Measurements from ENCODE around the gene NAA20. TPM values are rescaled to one million over a fixed set of nuclear protein-coding genes. Genes with fewer than 3 reads are reported as not detected.
"Not testable (repeated sequence)": the region's sequence is repeated elsewhere in the genome, so short reads cannot be mapped to it uniquely, and the experiment has no call there.

Gene NAA20
- total RNA-seq, 2 donors from 2014 or later, result 33.9 to 48.5 TPM

DNA sequence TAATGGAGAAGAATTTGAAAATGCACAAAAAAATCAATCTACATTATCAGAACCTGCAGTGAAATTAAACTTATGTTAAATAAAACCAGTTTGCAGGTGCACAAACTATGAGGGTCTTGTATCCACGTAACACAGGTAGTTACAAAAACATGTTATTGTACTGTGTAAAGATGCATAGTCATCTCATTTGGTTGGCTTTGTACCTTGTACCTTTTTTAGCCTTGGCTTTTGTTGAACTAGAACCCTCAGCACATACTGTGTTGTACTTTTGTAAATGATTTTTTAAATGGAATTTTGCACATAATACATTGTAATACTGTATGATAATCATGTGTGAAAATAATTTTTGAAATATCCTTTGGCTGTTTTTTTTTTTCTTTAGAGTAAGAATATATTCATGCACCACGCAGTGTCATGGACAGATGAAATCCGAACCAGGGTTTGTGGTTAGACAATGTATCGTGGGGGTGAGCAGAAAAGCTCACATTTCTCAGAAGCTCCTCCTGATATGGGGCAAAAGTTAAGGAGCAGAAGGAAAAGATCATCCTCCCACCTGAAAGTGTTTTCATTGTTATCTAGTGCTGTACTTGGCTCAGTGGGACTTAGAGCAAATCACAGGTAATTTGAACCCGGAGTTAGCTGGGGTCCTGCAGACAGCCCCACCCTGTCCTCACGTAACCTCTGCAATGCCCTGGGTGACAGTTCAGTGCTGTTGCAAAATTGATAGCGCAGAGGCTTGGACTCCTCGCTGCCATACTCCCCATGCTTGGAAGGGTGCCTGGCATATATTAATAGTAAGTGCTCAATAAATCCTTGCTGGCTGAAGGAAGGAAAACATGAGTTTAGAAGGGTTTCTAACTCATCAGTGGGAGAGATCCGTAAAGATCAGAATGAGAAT lies 14.8 kb upstream of the NAA20 start:
- H3K9me3 ChIP-seq, result no peaks in the 10 kb centered on the region
- no peaks in the 10 kb centered on the region for H3K36me3 ChIP-seq
- DNase-seq (ENCODE audit: low spot score), result no peak
- intact Hi-C loops (cut with DNase I), result loop anchor here (5.0 kb wide), 1 partner anchor 290 kb away; no protein-coding TSS in a partner anchor
- no peak overlapping the region for H3K27ac ChIP-seq
- 59% methylated on average over 9 of the region's 9 CpGs for WGBS
- no peaks in the 10 kb centered on the region for H3K27me3 ChIP-seq (replicated peaks; ENCODE audit: insufficient read depth)
- H3K4me3 ChIP-seq, result no peak overlapping the region
- peaks cover 6% of the 10 kb centered on the region for H3K4me1 ChIP-seq (replicated peaks)
- no peak for TF ChIP-seq POLR2A (IDR thresholded peaks at IDR 0.05)
- no peak for TF ChIP-seq POLR2AphosphoS5 (IDR thresholded peaks at IDR 0.05)

DNA sequence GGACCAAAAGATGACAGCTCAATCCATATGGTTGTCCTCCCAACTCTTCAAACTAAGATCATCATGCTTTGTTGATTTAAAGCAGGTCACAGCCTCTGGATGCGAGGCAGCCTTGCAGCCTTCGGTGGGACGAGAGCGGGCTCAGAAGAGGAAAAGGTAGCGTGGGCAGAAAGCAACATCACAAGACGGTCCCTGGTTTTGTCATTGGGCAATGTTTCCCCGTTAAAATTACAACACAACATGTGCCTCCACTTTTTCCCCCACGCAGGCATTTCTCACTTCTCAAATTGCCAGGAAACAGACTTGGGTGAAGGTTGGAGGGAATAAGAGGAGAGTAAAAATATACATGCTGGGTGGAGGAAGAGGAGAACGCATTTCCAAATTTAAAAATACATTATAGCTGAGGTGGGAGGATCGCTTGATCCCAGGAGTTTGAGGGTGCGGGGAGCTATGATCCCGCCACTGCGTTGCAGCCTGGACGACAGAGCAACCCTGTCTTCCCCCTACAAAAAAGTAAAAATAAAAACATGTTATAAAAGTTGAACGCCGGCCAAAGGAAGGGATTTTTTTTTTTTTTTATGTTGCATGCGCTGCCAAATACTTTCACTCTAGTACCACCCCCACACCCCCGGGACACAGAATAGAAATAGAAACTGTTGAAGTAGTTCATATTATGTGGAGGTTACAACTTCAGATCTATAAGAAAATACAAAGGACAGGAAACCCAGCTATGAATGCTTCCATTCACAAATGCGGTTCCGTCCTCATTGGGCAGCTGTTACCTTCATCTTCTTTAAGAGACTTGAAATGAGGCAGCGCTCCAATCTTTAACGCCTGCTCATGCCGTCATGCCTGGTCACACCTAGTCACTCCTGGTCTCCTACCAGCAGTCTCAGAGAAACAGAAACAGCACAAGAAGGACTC lies 13.9 kb upstream of the NAA20 start:
- H3K4me1 ChIP-seq (replicated peaks), result peaks cover 6% of the 10 kb centered on the region
- intact Hi-C loops (cut with DNase I), result loop anchor here (5.0 kb wide), 1 partner anchor 291 kb away; no protein-coding TSS in a partner anchor
- 36% methylated on average over 23 of the region's 23 CpGs for WGBS
- no peaks in the 10 kb centered on the region for H3K9me3 ChIP-seq
- no peaks in the 10 kb centered on the region for H3K36me3 ChIP-seq
- H3K4me3 ChIP-seq, result no peak overlapping the region
- peak; percentile 24 for DNase-seq (ENCODE audit: low spot score)
- H3K27me3 ChIP-seq (replicated peaks; ENCODE audit: insufficient read depth), result no peaks in the 10 kb centered on the region
- TF ChIP-seq POLR2AphosphoS5 (IDR thresholded peaks at IDR 0.05) (no peak), POLR2A (IDR thresholded peaks at IDR 0.05) (no peak)
- TF ChIP-seq, protein P1, sequence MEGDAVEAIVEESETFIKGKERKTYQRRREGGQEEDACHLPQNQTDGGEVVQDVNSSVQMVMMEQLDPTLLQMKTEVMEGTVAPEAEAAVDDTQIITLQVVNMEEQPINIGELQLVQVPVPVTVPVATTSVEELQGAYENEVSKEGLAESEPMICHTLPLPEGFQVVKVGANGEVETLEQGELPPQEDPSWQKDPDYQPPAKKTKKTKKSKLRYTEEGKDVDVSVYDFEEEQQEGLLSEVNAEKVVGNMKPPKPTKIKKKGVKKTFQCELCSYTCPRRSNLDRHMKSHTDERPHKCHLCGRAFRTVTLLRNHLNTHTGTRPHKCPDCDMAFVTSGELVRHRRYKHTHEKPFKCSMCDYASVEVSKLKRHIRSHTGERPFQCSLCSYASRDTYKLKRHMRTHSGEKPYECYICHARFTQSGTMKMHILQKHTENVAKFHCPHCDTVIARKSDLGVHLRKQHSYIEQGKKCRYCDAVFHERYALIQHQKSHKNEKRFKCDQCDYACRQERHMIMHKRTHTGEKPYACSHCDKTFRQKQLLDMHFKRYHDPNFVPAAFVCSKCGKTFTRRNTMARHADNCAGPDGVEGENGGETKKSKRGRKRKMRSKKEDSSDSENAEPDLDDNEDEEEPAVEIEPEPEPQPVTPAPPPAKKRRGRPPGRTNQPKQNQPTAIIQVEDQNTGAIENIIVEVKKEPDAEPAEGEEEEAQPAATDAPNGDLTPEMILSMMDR (IDR thresholded peaks at IDR 0.05), result no peak
- H3K27ac ChIP-seq, result peak overlapping the region; percentile 48 to 55

DNA sequence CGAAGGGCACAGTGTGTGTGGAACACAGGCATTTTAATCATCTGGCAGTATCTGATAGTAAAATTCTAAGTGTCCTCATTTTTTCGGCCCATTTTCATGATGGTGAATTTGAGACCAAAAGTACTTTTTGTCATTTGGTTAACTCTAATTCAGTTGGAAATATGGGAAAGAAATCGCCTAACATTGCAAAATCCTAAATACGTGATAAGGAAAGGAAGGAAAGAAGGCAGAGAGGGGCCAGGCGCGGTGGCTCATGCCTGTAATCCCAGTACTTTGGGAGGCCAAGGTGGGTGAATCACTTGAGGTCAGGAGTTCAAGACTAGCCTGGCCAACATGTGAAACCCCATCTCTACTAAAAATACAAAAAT lies 13.2 kb upstream of the NAA20 start:
- intact Hi-C loops (cut with DNase I), result loop anchor here (5.0 kb wide), 1 partner anchor 292 kb away; no protein-coding TSS in a partner anchor
- DNase-seq (ENCODE audit: low spot score); H3K27me3 ChIP-seq (replicated peaks; ENCODE audit: insufficient read depth); H3K9me3 ChIP-seq; H3K4me1 ChIP-seq (replicated peaks); H3K36me3 ChIP-seq; H3K4me3 ChIP-seq: not testable (repeated sequence)
- WGBS, result 64% methylated on average over 6 of the region's 6 CpGs
- H3K27ac ChIP-seq, result peak overlapping the region; percentile 48 to 55

DNA sequence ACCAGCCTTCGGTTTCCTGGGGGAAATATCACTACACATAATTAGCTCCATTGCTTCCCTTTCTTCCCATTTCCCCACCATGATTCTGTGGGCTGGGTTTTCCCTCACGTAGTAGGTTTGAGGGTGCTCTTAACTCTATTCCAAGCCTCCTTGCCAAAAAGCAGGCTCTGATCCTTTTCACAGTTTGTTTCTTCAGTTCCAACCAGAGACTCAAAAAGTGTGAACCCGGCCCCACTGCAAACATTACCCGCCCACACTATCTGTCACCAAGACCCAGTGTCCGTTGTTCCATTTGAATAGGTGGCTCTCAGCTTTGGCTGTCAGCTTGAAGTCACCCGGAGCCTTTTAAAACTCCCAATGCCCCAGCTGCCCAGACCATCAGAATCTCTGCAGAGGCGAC lies 11.8 kb upstream of the NAA20 start:
- 56% methylated on average over 7 of the region's 7 CpGs for WGBS
- intact Hi-C loops (cut with DNase I), result no loop called here
- Histone ChIP-seq H3K9me3 (no peaks in the 10 kb centered on the region), H3K27ac (no peak overlapping the region), H3K4me1 (replicated peaks) (no peaks in the 10 kb centered on the region), H3K4me3 (no peak overlapping the region), H3K36me3 (no peaks in the 10 kb centered on the region), H3K27me3 (replicated peaks; ENCODE audit: insufficient read depth) (no peaks in the 10 kb centered on the region)
- TF ChIP-seq POLR2AphosphoS5 (IDR thresholded peaks at IDR 0.05), result no peak
- TF ChIP-seq POLR2A (IDR thresholded peaks at IDR 0.05), result no peak
- TF ChIP-seq, protein P1 (IDR thresholded peaks at IDR 0.05), result no peak
- DNase-seq (ENCODE audit: low spot score), result no peak

DNA sequence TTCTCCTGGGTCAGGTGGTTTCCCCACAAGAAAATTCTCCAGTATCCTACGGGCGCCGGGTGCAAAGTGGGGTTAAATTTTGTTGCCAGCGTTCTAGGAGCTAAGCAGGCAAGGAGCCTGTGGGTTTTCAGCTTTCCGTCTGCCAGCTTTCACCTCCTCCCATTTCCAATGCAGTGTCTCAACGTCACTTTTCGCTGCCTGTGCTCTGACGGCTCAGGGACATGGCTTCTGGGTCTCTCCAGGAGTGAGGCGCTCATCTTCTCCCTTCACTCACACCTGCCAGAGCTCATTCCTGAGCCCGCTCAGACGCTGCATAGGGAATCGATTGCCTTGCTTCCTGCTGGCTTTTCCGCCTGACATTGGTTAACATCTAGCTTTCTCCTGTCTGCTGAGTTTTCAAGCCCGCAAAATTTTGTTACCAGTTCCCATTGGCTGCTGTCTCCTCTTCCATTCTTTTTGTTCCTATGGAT lies 7.3 kb upstream of the NAA20 start:
- Histone ChIP-seq H3K9me3 (no peaks in the 10 kb centered on the region), H3K36me3 (no peaks in the 10 kb centered on the region), H3K27me3 (replicated peaks; ENCODE audit: insufficient read depth) (no peaks in the 10 kb centered on the region), H3K27ac (peak overlapping the region; percentile 71 to 91), H3K4me3 (no peak overlapping the region), H3K4me1 (replicated peaks) (peaks cover 3% of the 10 kb centered on the region)
- DNase-seq (ENCODE audit: low spot score), result no peak
- intact Hi-C loops (cut with DNase I), result no loop called here
- WGBS, result 54% methylated on average over 14 of the region's 14 CpGs
- TF ChIP-seq, protein P1 (IDR thresholded peaks at IDR 0.05), result no peak
- TF ChIP-seq POLR2AphosphoS5 (IDR thresholded peaks at IDR 0.05), result no peak

Data from prostate gland (tissue), 2 donors.